IMR-90 (cell line): ENCODE data around the gene PCIF1. TPM values are rescaled to one million over a fixed set of nuclear protein-coding genes. Genes with fewer than 3 reads are reported as not detected.

Source experiments
- ATAC-seq: fragments of 200-7000 bp; cut with Tn5 transposase; 2 replicates; pipeline ENCODE4 v1.9.1; 2020; ENCODE audit warnings: low read depth, mild to moderate bottlenecking, moderate library complexity
- BruUV-seq: library from RNA; stranded (reverse); fragments of 400-500 nt; replicated peaks from 2 replicates; lab custom pipeline; 2021; lab: Mats Ljungman, UMichigan
- CTCF ChIA-PET: fragments of 300-600 bp; formaldehyde crosslinking; extraction: SDS; loops from one replicate; lab custom pipeline; 2021; ENCODE audit warnings: antibody characterized with exemption; lab: Yijun Ruan, JAX
- POLR2A ChIA-PET: fragments of 300-600 bp; sonication (Branson Sonifier 250); formaldehyde crosslinking; loops from one replicate; lab custom pipeline; 2022; ENCODE audit warnings: antibody characterized with exemption; ENCODE audit not compliant: unreplicated experiment; lab: Charles Lee
- DNase-seq: peaks from one replicate; pipeline ENCODE4 v3.0.0; 2013
- H2AFZ ChIP-seq: replicated peaks from 2 replicates; pipeline ENCODE3; 2013; ENCODE audit warnings: low read length, mild to moderate bottlenecking; ENCODE audit not compliant: poor library complexity
- H2AK5ac ChIP-seq: 2 replicates; pipeline ENCODE4 v1.6.1; 2013; ENCODE audit warnings: low read depth, low read length, inconsistent platforms
- H2AK9ac ChIP-seq: replicated peaks from 2 replicates; pipeline ENCODE3; 2013; ENCODE audit warnings: mild to moderate bottlenecking, low read depth, low read length, moderate library complexity; ENCODE audit not compliant: poor library complexity
- H2BK120ac ChIP-seq: 2 replicates; pipeline ENCODE4 v1.6.1; 2013; ENCODE audit warnings: low read depth, low read length, inconsistent platforms
- H2BK15ac ChIP-seq: 3 replicates; pipeline ENCODE4 v1.6.1; 2013; ENCODE audit warnings: low read depth, low read length, inconsistent platforms
- H2BK20ac ChIP-seq: 2 replicates; pipeline ENCODE4 v1.6.1; 2013; ENCODE audit warnings: low read depth, mild to moderate bottlenecking, inconsistent platforms, low read length, moderate library complexity
- H2BK5ac ChIP-seq: 2 replicates; pipeline ENCODE4 v1.6.1; 2013; ENCODE audit warnings: mild to moderate bottlenecking, low read depth, low read length, inconsistent platforms; ENCODE audit not compliant: poor library complexity, severe bottlenecking
- H3K14ac ChIP-seq: replicated peaks from 2 replicates; pipeline ENCODE4 v1.6.1; 2013; ENCODE audit warnings: low read depth, low read length, inconsistent platforms
- H3K18ac ChIP-seq: 2 replicates; pipeline ENCODE4 v1.6.1; 2013; ENCODE audit warnings: low read depth, low read length, control low read depth
- H3K23ac ChIP-seq: 2 replicates; pipeline ENCODE4 v1.6.1; 2013; ENCODE audit warnings: low read depth, low read length, inconsistent platforms
- H3K27ac ChIP-seq: 2 replicates; pipeline ENCODE4 v1.5.1; 2013; ENCODE audit warnings: mild to moderate bottlenecking, control low read depth, low read length; ENCODE audit not compliant: insufficient read depth
- H3K27me3 ChIP-seq: 2 replicates; pipeline ENCODE4 v1.6.1; 2013; ENCODE audit warnings: low read length; ENCODE audit not compliant: control insufficient read depth, insufficient read depth
- H3K36me3 ChIP-seq: 2 replicates; pipeline ENCODE4 v1.6.1; 2013; ENCODE audit warnings: low read length, mixed read lengths; ENCODE audit not compliant: control insufficient read depth, insufficient read depth
- H3K4ac ChIP-seq: 2 replicates; pipeline ENCODE4 v1.6.1; 2013; ENCODE audit warnings: low read depth, low read length, inconsistent platforms
- H3K4me1 ChIP-seq: 2 replicates; pipeline ENCODE4 v1.6.1; 2013; ENCODE audit warnings: low read length, mixed read lengths; ENCODE audit not compliant: control insufficient read depth, insufficient read depth
- H3K4me2 ChIP-seq: 2 replicates; pipeline ENCODE4 v1.6.1; 2013; ENCODE audit warnings: low read depth, mild to moderate bottlenecking, control low read depth, low read length, moderate library complexity
- H3K4me3 ChIP-seq: 2 replicates; pipeline ENCODE4 v1.5.1; 2013; ENCODE audit warnings: low read depth, mild to moderate bottlenecking, control low read depth, low read length, moderate library complexity; ENCODE audit not compliant: insufficient read depth
- H3K56ac ChIP-seq: 2 replicates; pipeline ENCODE4 v1.6.1; 2013; ENCODE audit warnings: low read length, inconsistent platforms; ENCODE audit not compliant: insufficient read depth; ENCODE audit errors: extremely low read depth
- H3K79me1 ChIP-seq, 2 experiments: 2 replicates each; pipeline ENCODE4 v1.6.1; 2013; ENCODE audit warnings: low read length in 2 of 2, inconsistent platforms in 1 of 2, low read depth in 1 of 2
- H3K9ac ChIP-seq: 2 replicates; pipeline ENCODE4 v1.6.1; 2013; ENCODE audit warnings: low read depth, low read length, control low read depth
- H3K9me1 ChIP-seq: 2 replicates; pipeline ENCODE4 v1.6.1; 2013; ENCODE audit warnings: low read length, inconsistent platforms; ENCODE audit not compliant: insufficient read depth
- H3K9me3 ChIP-seq: 2 replicates; pipeline ENCODE4 v1.6.1; 2013; ENCODE audit warnings: low read length; ENCODE audit not compliant: control insufficient read depth, insufficient read depth
- H4K20me1 ChIP-seq: 2 replicates; pipeline ENCODE4 v1.6.1; 2013; ENCODE audit warnings: low read length, inconsistent platforms; ENCODE audit not compliant: insufficient read depth
- H4K5ac ChIP-seq: 2 replicates; pipeline ENCODE4 v1.6.1; 2013; ENCODE audit warnings: mild to moderate bottlenecking, low read depth, low read length, control low read depth
- H4K8ac ChIP-seq, 2 experiments: 2 replicates each; pipeline ENCODE4 v1.6.1; 2013; ENCODE audit warnings: low read depth in 2 of 2, low read length in 2 of 2, control low read depth in 1 of 2, inconsistent platforms in 1 of 2
- H4K91ac ChIP-seq: 2 replicates; pipeline ENCODE4 v1.6.1; 2013; ENCODE audit warnings: low read depth, low read length, inconsistent platforms; ENCODE audit not compliant: insufficient read depth
- BHLHE40 ChIP-seq: fragments of 150-350 bp; IDR thresholded peaks from 2 replicates; pipeline ENCODE4 v1.6.1; 2016; ENCODE audit warnings: mild to moderate bottlenecking, low read depth, low read length
- CHD1 ChIP-seq: IDR thresholded peaks from 2 replicates; pipeline ENCODE4 v1.6.1; 2012; ENCODE audit warnings: low read depth, low read length, improper control_type of control experiment
- FOS ChIP-seq: fragments of 150-350 bp; IDR thresholded peaks from 2 replicates; pipeline ENCODE4 v1.6.1; 2016; ENCODE audit warnings: low read depth, low read length
- MAFK ChIP-seq: IDR thresholded peaks from 2 replicates; pipeline ENCODE4 v1.6.1; 2012; ENCODE audit warnings: low read depth, low read length, improper control_type of control experiment
- MAZ ChIP-seq: IDR thresholded peaks from 2 replicates; pipeline ENCODE4 v1.6.1; 2012; ENCODE audit warnings: low read depth, mild to moderate bottlenecking, low read length, improper control_type of control experiment, moderate library complexity, borderline replicate concordance
- MXI1 ChIP-seq: IDR thresholded peaks from 2 replicates; pipeline ENCODE4 v1.6.1; 2012; ENCODE audit warnings: low read depth, mild to moderate bottlenecking, low read length, moderate library complexity, borderline replicate concordance
- NFE2L2 ChIP-seq: fragments of 150-350 bp; IDR thresholded peaks from 2 replicates; pipeline ENCODE4 v1.6.1; 2016; ENCODE audit warnings: low read depth, mild to moderate bottlenecking, low read length
- POLR2A ChIP-seq: IDR thresholded peaks from 2 replicates; pipeline ENCODE4 v1.6.1; 2012; ENCODE audit warnings: mild to moderate bottlenecking, low read depth, low read length
- RCOR1 ChIP-seq: IDR thresholded peaks from 2 replicates; pipeline ENCODE4 v1.6.1; 2012; ENCODE audit warnings: mild to moderate bottlenecking, low read length, improper control_type of control experiment; ENCODE audit not compliant: insufficient replicate concordance
- RFX5 ChIP-seq: IDR thresholded peaks from 2 replicates; pipeline ENCODE4 v1.8.0; 2012; ENCODE audit warnings: low read depth, mild to moderate bottlenecking, low read length, moderate library complexity
- SMC3 ChIP-seq: fragments of 150-350 bp; IDR thresholded peaks from 2 replicates; pipeline ENCODE4 v1.6.1; 2016; ENCODE audit warnings: low read depth, mild to moderate bottlenecking, antibody characterized with exemption, low read length, moderate library complexity
- WGBS, 2 experiments: methylation state at CpG; one replicate each; pipeline versions ENCODE4 v1.1.5 to v1.1.7; 2013; ENCODE audit warnings: missing lambda C conversion rate in 2 of 2; ENCODE audit not compliant: insufficient read length in 1 of 2; ENCODE audit errors: extremely low coverage in 2 of 2; 5-methylcytosine and 5-hydroxymethylcytosine counted together
- dilution Hi-C: fragments of 300-500 bp; cut with HindIII; formaldehyde crosslinking; loops from one replicate; pipeline ENCODE4 v1.14.3; 2018; ENCODE audit warnings: low sequenced_read_pairs; ENCODE audit not compliant: unreplicated experiment
- in situ Hi-C: fragments of 300-500 bp; cut with MboI; formaldehyde crosslinking; loops from 3 replicates; pipeline ENCODE4 v1.14.3; 2019; ENCODE audit warnings: low sequenced_read_pairs, inconsistent platforms, mixed read lengths
- intact Hi-C: fragments of 100-400 bp; cut with micrococcal nuclease; formaldehyde crosslinking; loops from 2 replicates; pipeline ENCODE4 v1.10.0; 2022
- polyA plus RNA-seq, 3 experiments: library from polyadenylated mRNA; depleted of rRNA; stranded (reverse); fragments of >200 nt; gene quantifications; 2 replicates each; pipeline ENCODE4 v1.2.3, GENCODE V29; 2012; ENCODE audit warnings: low replicate concordance in 1 of 3
- total RNA-seq: library from RNA; depleted of rRNA; stranded (reverse); fragments of >200 nt; gene quantifications from 2 replicates; pipeline ENCODE4 v1.2.3, GENCODE V29; 2012
- TF ChIP-seq, protein P1 (sequence below): fragments of 150-350 bp; IDR thresholded peaks from 2 replicates; pipeline ENCODE4 v1.6.1; 2017; ENCODE audit warnings: mild to moderate bottlenecking, antibody characterized with exemption, low read length, low read depth
- TF ChIP-seq, protein P2 (sequence below): fragments of 150-350 bp; IDR thresholded peaks from 2 replicates; pipeline ENCODE4 v1.6.1; 2016; ENCODE audit warnings: low read depth, mild to moderate bottlenecking, low read length, moderate library complexity, borderline replicate concordance

Gene PCIF1
- total and polyA plus RNA-seq, 2 of the 4 experiments (the other 2 are of a cell fraction) = 5.4 to 18.3 TPM

DNA sequence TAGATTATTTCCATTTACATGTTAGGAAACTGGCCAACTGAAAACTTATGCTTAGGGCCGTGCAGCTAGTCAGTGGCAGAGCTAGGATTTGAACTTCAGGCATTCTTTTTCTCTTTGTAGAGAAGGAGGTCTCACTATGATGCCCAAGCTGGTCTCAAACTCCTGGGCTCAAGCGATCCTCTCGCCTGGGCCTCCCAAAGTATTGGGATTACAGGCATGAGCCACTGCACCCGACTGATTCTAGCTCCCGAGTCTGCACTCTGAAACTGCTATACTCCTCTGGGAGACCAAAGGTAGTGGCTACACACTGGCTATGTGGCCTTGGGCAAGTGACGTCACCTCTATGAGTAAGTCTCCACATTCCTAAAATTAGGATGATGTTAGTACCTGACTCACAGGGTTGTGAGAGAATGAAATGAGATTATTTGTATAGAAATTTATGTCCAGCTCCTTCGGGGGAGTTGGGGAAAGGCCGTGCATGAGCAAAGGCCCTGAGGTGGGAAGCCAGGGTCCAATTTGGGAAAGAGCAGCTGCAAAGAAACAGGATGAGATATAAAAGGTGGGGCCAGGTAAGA is 28.9 kb upstream of the PCIF1 start (continued):
- TF ChIP-seq BHLHE40 (no peak), MXI1 (no peak)

DNA sequence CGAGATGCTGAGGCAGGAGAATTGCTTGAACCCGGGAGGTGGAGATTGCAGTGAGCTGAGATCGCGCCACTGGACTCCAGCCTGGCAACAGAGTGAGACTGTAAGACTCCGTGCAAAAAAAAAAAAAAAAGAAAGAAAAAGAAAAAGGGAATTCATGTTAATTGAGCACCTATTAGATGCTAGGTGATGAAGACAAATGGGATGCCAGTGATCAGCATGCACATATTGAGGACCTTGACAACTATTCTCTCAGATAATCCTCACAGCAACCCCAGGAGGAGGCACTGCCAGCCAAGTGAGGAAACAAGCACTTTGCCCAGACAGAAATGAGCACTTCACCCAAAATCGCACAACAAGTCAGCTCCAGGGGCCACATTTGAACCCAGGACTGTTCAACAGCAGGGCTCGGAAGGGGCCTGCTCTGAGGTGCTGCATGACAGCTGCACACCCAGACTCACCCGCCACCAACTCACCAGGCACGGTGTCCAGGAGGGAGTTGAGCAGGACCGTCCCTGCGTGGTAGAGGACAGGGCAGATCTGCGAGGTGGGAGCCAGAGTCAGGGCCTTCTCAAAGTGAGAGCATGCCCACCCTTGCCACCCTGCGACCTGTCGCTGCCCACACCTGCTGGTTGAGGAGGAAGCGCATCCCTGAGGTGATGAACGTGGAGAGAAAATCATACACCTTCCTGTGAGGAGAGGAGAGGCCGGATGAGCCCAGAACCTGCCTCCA is 27.1 kb upstream of the PCIF1 start:
- no peak overlapping the region for H2BK120ac ChIP-seq
- ATAC-seq (no peak), DNase-seq (no peak)
- H3K79me1 ChIP-seq = peaks cover 3 to 24% of the 10 kb centered on the region in 2 experiments; a peak in 3 of 4 replicates
- no peak overlapping the region for H3K9ac ChIP-seq
- H3K27me3 ChIP-seq = no peaks in the 10 kb centered on the region
- CTCF ChIA-PET = interaction anchor here (0.6 kb wide), 1 partner anchor 42 kb away, joined by 3 read pairs; no protein-coding TSS in a partner anchor
- H3K9me3 ChIP-seq = no peaks in the 10 kb centered on the region
- dilution Hi-C loops = no loop called here
- intact Hi-C loops = no loop called here
- H3K14ac ChIP-seq = no peak overlapping the region
- H3K9me1 ChIP-seq = peaks cover 25% of the 10 kb centered on the region
- no peak overlapping the region for H2BK15ac ChIP-seq
- H3K18ac ChIP-seq = no peak overlapping the region
- H2BK5ac ChIP-seq = peak overlapping the region; percentile 18
- in situ Hi-C loops = loop anchor here (25.0 kb wide), 1 partner anchor 570 kb away; the partner anchor contains the start of gene SDC4
- no peak overlapping the region for H3K27ac ChIP-seq
- no CpG with 5 or more reads among the region's 17 CpGs for WGBS, 2 experiments
- H2BK20ac ChIP-seq = no peak overlapping the region
- H3K23ac ChIP-seq = no peak overlapping the region
- H2AK9ac ChIP-seq = peak overlapping the region; percentile 5
- no peak overlapping the region for H4K91ac ChIP-seq
- H3K4me2 ChIP-seq = no peak overlapping the region
- POLR2A ChIA-PET = no interaction called here
- no peak overlapping the region for H4K8ac ChIP-seq
- no peak overlapping the region for H3K4me3 ChIP-seq
- H4K20me1 ChIP-seq = peaks cover 5% of the 10 kb centered on the region; the same call in 1 of the 2 replicates
- H3K4me1 ChIP-seq = peaks cover 14% of the 10 kb centered on the region
- no peak overlapping the region for H3K4ac ChIP-seq
- BruUV-seq = no TSS peak
- no peak overlapping the region for H2AFZ ChIP-seq
- H2AK5ac ChIP-seq = no peak overlapping the region; the same call in 1 of the 2 replicates
- H3K56ac ChIP-seq = no peak overlapping the region
- H3K36me3 ChIP-seq = peaks cover 30% of the 10 kb centered on the region; the same call in 1 of the 2 replicates
- H4K5ac ChIP-seq = no peak overlapping the region
- TF ChIP-seq MAZ (no peak), NFE2L2 (no peak), BHLHE40 (no peak), RCOR1 (no peak), FOS (no peak), MXI1 (no peak), RFX5 (no peak), SMC3 (no peak), CHD1 (no peak), MAFK (no peak), POLR2A (no peak)
- TF ChIP-seq, protein P1, sequence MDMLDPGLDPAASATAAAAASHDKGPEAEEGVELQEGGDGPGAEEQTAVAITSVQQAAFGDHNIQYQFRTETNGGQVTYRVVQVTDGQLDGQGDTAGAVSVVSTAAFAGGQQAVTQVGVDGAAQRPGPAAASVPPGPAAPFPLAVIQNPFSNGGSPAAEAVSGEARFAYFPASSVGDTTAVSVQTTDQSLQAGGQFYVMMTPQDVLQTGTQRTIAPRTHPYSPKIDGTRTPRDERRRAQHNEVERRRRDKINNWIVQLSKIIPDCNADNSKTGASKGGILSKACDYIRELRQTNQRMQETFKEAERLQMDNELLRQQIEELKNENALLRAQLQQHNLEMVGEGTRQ = no peak
- TF ChIP-seq, protein P2, sequence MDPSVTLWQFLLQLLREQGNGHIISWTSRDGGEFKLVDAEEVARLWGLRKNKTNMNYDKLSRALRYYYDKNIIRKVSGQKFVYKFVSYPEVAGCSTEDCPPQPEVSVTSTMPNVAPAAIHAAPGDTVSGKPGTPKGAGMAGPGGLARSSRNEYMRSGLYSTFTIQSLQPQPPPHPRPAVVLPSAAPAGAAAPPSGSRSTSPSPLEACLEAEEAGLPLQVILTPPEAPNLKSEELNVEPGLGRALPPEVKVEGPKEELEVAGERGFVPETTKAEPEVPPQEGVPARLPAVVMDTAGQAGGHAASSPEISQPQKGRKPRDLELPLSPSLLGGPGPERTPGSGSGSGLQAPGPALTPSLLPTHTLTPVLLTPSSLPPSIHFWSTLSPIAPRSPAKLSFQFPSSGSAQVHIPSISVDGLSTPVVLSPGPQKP = no peak
